RWPE2 (cell line): ENCODE results near the gene NTN5.
"Not testable (repeated sequence)": the region's sequence is repeated elsewhere in the genome, so short reads cannot be mapped to it uniquely, and the experiment has no call there.

ENCODE experiments used
- ATAC-seq: fragments of 200-7000 bp; cut with Tn5 transposase; 3 replicates; pipeline ENCODE4 v1.9.1; 2021; ENCODE audit warnings: low read depth
- DNase-seq: peaks from one replicate; pipeline ENCODE4 v3.0.0-alpha.2; 2020; ENCODE audit warnings: low spot score
- H3K27ac ChIP-seq: fragments of 450-650 bp; 2 replicates; pipeline ENCODE4 v1.5.1; 2017; ENCODE audit warnings: mild to moderate bottlenecking; ENCODE audit not compliant: poor library complexity, severe bottlenecking
- H3K27me3 ChIP-seq: fragments of 250-450 bp; sonication (Bioruptor Pico); 2 replicates; pipeline ENCODE4 v1.5.1; 2021; ENCODE audit warnings: mild to moderate bottlenecking, moderate library complexity; ENCODE audit not compliant: insufficient read depth, poor library complexity, severe bottlenecking
- H3K36me3 ChIP-seq: fragments of 250-450 bp; sonication (Bioruptor Pico); 2 replicates; pipeline ENCODE4 v1.5.1; 2020; ENCODE audit warnings: low read depth, mild to moderate bottlenecking, moderate library complexity
- H3K4me1 ChIP-seq: fragments of 250-450 bp; sonication (Bioruptor Pico); 2 replicates; pipeline ENCODE4 v1.5.1; 2021; ENCODE audit warnings: mild to moderate bottlenecking, moderate library complexity; ENCODE audit not compliant: insufficient read depth, poor library complexity, severe bottlenecking
- H3K4me3 ChIP-seq: fragments of 250-450 bp; sonication (Bioruptor Pico); 2 replicates; pipeline ENCODE4 v1.5.1; 2021; ENCODE audit warnings: mild to moderate bottlenecking, moderate library complexity; ENCODE audit not compliant: severe bottlenecking
- H3K9me3 ChIP-seq: fragments of 250-450 bp; sonication (Bioruptor Pico); 2 replicates; pipeline ENCODE4 v1.5.1; 2021; ENCODE audit warnings: mild to moderate bottlenecking, moderate library complexity; ENCODE audit not compliant: severe bottlenecking
- TF ChIP-seq, protein P1 (sequence below): fragments of 450-650 bp; IDR thresholded peaks from one replicate; pipeline ENCODE4 v1.5.1; 2017; ENCODE audit warnings: mild to moderate bottlenecking, moderate library complexity; ENCODE audit not compliant: poor library complexity, severe bottlenecking

The NTN5 gene

DNA sequence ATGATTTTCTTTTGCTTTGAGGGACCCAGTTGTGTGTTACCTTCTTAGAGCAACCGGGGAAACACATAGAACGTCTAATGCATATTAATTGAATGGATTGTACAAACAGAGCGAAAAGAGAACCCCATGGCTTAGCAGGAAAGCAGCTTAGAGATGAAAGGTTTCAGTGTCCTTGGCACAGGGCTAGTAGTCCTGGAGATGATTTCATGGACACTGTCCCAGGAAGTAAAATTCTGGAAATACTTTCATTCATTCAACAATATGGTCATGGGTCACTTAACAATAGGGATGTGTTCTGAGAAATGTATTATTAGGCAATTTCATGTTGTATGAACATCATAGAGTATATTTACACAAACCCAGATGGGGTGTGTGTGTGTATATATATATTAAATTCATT is 13.3 kb upstream of the NTN5 start:
- no peak for ATAC-seq

DNA sequence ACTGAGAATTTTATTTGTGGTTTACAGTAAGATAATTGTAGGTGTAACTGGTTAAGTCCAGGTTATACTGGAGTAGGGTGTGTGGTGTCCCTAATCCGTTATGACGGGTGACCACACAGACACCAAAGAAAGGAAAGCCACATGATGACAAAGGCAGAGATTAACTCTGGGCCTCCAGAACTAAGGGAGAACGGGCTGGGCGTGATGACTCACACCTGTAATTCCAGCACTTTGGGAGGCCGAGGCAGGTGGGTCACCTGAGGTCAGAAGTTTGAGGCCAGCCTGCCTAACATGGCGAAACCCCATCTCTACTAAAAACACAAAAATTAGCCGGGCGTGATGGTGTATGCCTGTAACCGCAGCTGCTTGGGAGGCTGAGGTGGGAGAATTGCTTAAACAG is 12.8 kb upstream of the NTN5 start:
- DNase-seq, result no peak
- TF ChIP-seq, protein P1, sequence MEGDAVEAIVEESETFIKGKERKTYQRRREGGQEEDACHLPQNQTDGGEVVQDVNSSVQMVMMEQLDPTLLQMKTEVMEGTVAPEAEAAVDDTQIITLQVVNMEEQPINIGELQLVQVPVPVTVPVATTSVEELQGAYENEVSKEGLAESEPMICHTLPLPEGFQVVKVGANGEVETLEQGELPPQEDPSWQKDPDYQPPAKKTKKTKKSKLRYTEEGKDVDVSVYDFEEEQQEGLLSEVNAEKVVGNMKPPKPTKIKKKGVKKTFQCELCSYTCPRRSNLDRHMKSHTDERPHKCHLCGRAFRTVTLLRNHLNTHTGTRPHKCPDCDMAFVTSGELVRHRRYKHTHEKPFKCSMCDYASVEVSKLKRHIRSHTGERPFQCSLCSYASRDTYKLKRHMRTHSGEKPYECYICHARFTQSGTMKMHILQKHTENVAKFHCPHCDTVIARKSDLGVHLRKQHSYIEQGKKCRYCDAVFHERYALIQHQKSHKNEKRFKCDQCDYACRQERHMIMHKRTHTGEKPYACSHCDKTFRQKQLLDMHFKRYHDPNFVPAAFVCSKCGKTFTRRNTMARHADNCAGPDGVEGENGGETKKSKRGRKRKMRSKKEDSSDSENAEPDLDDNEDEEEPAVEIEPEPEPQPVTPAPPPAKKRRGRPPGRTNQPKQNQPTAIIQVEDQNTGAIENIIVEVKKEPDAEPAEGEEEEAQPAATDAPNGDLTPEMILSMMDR, result no peak
- ATAC-seq, result peak; percentile 42; the same call in 1 of the 3 replicates
- Histone ChIP-seq H3K27me3 (no peaks in the 10 kb centered on the region), H3K9me3 (no peaks in the 10 kb centered on the region), H3K4me3 (no peak overlapping the region), H3K27ac (no peak overlapping the region), H3K36me3 (no peaks in the 10 kb centered on the region), H3K4me1 (peaks cover 3% of the 10 kb centered on the region)

More for the DNA sequence above, 13.3 kb upstream of the NTN5 start:
- Histone ChIP-seq H3K4me3 (no peak overlapping the region), H3K36me3 (no peaks in the 10 kb centered on the region), H3K4me1 (peaks cover 3% of the 10 kb centered on the region), H3K9me3 (no peaks in the 10 kb centered on the region), H3K27ac (no peak overlapping the region), H3K27me3 (no peaks in the 10 kb centered on the region)
- TF ChIP-seq, protein P1, result no peak
- no peak for DNase-seq

DNA sequence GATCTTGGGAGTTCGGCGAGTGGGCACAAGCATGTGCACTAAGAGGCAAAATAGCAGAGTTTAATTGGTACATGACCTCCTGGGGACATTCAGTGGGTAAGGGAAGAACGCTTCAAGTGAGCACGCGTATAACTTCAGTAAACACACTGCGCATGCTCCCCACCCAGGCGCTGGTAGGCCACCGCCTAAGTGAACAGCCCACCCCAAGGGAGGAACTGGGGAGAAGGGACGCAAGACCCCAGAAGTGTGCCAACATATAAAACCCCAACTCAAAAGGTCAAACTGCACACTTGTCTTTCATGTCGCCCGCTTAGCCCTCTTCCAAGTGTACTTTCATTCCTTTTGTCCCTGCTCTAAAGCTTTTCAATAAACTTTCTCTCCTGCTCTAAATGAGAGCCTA is 10.5 kb upstream of the NTN5 start:
- Histone ChIP-seq H3K9me3 (no peaks in the 10 kb centered on the region), H3K36me3 (no peaks in the 10 kb centered on the region), H3K4me3 (no peak overlapping the region), H3K27ac (no peak overlapping the region), H3K27me3 (no peaks in the 10 kb centered on the region), H3K4me1 (peaks cover 3% of the 10 kb centered on the region)
- ATAC-seq (no peak), DNase-seq (no peak)
- TF ChIP-seq, protein P1, result no peak

DNA sequence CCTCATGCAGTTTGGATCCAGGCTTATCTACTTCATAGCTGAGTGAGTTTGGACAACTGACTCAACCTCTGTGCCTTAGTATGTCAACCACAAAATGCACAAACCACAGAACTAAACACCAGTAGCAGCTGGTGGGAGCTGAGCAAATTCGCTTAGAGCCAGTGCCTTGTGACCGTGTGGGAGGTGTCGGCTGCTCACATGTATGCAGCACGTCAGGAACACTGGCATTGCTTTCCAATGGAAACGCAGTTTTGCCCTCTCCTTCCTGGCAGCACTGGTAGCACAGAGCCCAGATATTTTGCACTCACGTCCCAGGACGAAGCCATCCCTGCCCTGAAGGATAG is 8.3 kb upstream of the NTN5 start:
- Histone ChIP-seq H3K36me3 (no peaks in the 10 kb centered on the region), H3K27ac (no peak overlapping the region), H3K4me1 (peaks cover 3% of the 10 kb centered on the region), H3K9me3 (no peaks in the 10 kb centered on the region), H3K27me3 (no peaks in the 10 kb centered on the region), H3K4me3 (no peak overlapping the region)
- no peak for ATAC-seq
- TF ChIP-seq, protein P1, result no peak
- no peak for DNase-seq

DNA sequence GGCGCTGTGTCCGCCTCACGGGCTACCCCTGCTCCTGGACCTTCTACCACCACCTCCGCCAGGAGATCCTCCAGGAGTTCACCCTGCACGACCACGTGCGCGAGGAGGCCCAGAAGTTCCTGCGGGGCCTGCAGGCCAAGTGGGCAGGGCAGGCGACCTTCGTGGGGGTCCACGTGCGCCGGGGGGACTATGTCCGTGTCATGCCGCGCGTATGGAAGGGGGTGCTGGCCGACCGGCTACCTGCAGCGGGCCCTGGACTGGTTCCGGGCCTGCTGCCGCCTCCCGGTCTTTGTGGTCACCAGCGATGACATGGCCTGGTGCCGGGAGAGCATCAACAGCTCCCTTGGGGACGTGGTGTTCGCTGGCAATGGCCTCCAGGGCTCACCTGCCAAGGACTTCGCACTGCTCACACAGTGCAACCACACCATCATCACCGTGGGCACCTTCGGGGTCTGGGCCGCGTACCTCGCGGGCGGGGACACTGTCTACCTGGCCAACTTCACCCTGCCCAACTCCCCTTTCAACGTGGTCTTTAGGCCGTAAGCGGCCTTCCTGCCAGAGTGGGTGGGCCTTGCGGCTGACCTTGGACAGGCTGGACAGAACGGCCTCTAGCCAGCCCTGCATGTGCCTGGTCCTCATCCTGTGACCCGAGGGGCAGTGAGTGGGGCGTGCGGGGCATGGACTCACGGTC is 7.8 kb upstream of the NTN5 start:
- Histone ChIP-seq H3K27ac (no peak overlapping the region), H3K36me3 (no peaks in the 10 kb centered on the region), H3K4me3 (no peak overlapping the region), H3K27me3 (no peaks in the 10 kb centered on the region), H3K4me1 (peaks cover 3% of the 10 kb centered on the region), H3K9me3 (no peaks in the 10 kb centered on the region)
- TF ChIP-seq, protein P1, result no peak
- no peak for ATAC-seq
- no peak for DNase-seq

DNA sequence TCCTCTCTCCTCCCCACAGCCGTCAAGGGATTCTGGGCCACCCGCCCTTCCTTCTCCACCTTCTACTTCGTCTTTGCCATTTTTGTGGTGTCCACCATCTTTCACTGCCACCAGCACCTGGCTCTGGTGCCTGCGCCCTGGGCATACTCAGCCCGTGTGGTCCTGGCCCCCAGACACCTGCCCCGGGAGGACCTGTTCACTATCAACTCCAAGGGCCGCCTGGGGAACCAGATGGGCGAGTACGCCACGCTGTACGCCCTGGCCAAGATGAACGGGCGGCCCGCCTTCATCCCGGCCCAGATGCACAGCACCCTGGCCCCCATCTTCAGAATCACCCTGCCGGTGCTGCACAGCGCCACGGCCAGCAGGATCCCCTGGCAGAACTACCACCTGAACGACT is 7.2 kb upstream of the NTN5 start:
- not testable (repeated sequence) for H3K4me3 ChIP-seq, H3K27me3 ChIP-seq, H3K36me3 ChIP-seq, H3K4me1 ChIP-seq, H3K27ac ChIP-seq, ATAC-seq, H3K9me3 ChIP-seq, DNase-seq
